Activated CD4-positive, alpha-beta T cell treated with anti-CD3 and anti-CD28 coated beads, Interleukin-2, amount 50 U/mL, for 1 hour (primary cell): ENCODE results near the gene PFKFB4.
A peak's percentile ranks its signal among the peaks of the same experiment; 100 is the strongest.

ENCODE experiments used
- DNase-seq: peaks from one replicate; pipeline ENCODE4 v3.0.0-alpha.2; 2020

The PFKFB4 gene

DNA sequence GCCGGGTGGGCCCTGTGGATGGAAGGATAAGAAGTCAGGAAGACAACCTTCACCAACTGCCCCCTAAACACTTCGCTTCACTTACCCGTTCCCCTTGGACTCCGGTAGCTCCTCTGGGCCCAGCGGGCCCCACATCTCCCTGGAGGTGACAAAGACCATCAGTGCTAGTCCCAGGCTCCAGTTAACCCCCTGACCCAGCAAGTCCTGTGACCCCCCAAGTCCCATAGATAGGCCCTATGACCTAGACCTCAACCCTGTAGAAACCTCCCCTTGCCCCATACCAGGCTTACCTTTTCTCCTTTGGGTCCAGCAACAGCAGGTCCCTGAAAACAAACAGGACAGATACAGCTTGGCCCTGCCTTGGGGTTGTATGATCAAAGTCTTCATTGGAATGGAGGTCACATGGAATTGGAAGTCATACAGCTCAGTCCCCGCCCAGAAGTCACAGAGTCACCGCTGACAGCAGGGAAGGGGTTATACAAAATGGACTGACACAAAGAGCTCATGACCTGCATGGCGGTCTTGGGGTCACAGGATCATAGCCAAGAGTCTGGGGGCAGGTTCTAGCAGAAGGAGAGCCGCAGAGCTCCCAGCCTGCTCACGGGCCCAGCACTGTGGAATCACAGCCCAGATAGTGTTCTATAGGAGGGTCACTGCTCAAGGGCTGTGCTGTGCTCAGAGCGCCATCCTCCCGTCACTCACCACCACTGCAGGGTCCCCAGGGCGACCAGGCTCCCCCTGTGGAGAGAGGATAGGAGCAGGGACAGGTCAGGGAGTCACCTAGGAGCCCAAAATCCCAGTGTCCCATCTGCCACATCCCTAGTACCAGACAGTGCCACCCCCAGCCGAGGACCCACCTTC, 25.2 kb upstream of the PFKFB4 start:
- DNase-seq: no peak

- no peak for DNase-seq
Observed at GRCh38 chr3:48576647-48577046, 20.0 kb upstream of the PFKFB4 start.

DNA sequence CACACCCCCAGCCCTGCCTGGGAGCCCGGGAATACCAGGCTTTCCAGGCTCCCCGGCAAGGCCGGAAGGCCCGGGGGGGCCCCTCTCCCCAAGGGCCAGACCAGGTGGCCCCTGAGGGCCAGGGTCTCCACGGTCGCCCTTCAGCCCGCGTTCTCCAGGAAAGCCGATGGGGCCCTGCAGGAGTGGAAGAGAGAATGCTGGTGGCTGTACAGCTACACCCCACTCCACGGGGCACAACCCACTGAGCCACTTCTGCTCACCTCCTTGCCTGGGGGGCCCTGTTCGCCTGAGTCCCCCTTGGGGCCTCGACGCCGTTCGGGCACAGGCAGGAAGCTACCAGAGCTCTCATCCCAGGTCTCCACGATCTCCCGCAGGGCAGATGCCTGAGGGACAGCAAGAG, 18.8 kb upstream of the PFKFB4 start:
- no peak for DNase-seq

- DNase-seq: no peak
Observed at GRCh38 chr3:48573973-48574585, 17.5 kb upstream of the PFKFB4 start.

DNA sequence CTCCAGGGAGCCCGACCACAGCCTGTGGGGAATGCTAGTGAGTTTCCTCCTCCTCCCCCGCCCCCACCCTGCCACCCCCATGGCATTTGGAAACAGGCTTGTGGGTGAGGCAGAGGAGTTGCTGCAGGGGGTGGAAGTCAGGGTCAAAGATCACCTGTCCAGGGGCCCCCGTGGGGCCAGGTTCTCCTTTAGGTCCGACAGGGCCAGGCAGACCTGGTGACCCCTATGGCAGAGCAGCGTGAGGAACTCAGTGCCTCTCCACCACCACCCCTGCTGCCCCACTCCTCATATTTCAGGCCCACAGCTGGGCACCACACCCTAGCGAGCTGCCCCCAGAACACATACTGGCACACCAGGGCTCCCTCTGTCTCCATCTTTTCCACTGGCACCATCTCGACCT, 15.9 kb upstream of the PFKFB4 start:
- no peak for DNase-seq

DNA sequence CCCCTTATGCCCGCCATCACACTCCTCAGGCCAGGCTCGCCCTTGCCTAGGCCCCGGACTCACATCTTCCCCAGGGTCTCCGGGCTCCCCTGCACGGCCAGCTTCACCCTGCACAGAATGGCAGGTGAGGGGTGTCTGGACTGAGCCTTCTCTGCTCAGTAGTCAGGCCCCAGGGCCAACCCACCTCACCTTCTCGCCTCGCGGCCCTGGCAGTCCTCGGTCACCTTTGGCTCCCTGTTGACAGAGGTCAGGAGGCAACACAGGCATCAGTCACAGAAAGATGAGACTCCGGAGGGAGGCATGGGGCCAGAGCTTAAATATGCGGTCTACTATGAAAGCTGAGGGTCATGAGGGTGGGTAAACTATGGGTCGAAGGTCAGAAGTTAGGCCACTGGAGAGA, 15.3 kb upstream of the PFKFB4 start:
- no peak for DNase-seq

GRCh38 chr3:48569808-48570450, 13.3 kb upstream of the PFKFB4 start:
- no peak for DNase-seq

GRCh38 chr3:48569400-48569799, 12.8 kb upstream of the PFKFB4 start:
- no peak for DNase-seq

- no peak for DNase-seq
Observed at GRCh38 chr3:48568476-48568875, 11.9 kb upstream of the PFKFB4 start.

DNA sequence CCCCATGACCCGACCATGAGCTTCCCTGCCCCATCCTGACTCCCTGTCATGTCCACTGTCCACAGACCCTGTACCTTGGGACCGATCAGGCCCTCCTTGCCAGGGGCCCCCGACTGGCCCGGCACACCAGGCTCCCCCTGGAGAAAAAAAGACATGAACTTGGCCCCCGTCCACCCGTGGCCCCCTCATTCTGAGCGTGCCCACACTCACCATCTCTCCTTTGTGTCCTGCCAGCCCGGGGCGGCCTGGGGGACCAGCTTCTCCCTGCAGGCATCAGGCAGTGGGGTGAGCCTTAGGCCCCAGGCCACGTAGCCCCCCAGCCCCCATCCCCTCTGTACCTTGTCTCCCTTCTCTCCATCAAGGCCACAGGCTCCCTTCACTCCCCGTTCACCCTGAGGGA, 10.9 kb upstream of the PFKFB4 start:
- no peak for DNase-seq

DNA sequence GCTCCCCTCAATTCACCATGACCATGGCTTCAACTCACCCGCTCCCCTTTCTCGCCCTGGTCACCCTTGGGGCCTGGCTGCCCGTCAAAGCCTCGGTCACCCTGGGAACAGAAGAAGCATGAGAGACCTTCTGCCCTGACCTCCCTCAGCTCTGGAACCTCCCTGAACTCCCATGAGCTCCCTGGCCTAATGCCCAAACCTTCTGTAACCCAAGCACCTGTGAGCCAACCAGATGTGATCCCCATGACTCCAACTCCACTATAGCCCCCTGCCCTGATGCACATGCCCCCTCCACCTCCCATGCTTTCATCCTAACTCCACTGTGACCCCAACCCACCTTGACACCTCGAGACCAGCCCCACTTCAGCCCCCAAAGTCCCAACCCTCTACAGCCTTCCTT, 10.5 kb upstream of the PFKFB4 start:
- no peak for DNase-seq

DNA sequence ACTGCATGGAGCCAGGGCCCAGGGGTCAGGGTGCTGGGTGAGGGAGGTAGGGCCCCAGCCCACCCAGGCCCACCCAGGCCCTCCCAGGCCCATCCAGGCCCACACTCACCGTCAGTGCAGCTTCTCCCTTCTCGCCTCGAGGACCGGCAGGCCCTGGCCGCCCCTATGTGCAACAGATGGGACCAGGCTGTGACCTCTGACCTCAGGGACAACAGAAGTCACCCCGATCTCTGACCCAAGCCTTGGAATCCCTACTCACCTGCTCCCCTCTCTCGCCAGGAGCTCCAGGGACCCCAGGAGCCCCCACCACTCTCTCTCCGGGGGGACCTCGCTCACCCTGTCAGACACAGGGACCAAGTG, 9.8 kb upstream of the PFKFB4 start:
- no peak for DNase-seq

DNA sequence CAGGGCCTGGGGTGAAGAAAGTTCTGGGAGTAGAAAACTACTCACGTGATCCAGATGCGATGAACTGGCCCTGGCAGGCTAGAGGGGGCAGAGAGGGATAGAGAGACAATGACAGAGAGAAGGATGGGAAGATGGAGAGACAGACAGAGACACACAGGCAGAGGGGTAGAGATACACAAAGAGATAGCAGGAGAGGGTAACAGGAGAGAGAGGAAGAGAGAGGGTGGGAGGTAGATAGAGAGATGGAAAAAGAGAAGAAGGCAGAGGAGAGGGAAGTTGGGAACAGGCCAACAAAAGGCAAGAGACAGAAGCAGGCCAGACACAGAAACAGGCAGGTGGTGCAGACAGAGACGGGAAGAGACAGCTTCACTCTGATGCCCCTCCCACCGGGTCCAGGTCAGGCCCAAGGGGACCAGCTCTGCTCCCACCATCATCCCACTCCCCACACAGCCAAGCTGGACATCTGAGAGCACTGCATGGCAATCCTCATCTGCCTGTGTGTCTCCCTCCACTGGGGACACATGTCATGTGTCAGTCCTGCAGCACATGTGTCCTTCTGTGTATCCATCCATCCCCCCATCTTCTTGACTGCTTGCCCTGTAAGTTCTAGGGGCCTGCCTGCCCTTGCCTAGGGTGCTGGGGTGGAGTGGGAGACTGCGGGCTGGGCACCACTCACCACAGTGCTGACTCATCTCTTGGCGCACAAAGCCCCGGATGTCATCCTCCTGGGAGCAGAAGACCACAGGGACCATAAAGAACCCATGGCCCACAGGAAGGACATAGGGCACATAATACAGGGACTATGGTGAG, 9.2 kb upstream of the PFKFB4 start:
- no peak for DNase-seq

DNA sequence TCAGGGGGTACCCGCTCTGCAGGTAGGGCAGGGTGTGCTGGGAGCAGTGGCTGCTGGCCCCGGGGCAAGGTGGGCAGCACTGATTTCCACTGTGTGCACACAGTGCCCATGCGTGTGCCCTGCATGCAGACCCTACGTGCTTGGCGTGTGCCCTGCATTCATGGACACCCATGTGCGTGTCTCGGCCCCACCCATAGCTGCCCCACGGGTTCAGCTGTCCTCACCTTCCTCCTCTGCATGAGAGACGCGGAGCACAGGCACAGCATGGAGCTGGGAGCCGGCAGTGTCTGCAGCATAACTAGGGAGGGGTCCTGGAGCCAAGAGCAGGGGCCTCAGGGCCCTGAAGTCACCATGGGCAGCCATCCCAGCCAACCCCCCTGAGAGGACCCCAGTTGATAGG, 8.6 kb upstream of the PFKFB4 start:
- no peak for DNase-seq

- DNase-seq: no peak
Observed at GRCh38 chr3:48564667-48565066, 8.1 kb upstream of the PFKFB4 start.

DNA sequence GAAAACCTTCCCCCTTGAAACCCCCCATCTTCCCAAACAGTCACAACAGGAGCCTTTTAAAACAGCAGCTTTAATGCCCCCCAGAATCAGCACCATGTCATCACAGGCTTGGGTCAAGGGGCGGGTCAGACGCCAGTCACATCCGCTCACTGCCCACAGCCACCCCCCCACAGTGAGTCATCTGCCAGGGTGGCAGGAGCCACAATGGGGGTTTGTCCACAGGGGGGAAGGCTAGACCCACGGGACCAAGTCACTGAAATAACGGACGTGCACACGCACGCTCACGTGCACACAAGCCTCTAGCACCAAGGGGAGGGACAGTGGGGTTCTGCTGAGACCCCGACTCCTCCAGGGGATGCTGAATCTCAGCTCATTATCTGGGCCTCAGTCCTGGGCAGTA, 7.4 kb upstream of the PFKFB4 start:
- DNase-seq: peak; percentile 5

DNA sequence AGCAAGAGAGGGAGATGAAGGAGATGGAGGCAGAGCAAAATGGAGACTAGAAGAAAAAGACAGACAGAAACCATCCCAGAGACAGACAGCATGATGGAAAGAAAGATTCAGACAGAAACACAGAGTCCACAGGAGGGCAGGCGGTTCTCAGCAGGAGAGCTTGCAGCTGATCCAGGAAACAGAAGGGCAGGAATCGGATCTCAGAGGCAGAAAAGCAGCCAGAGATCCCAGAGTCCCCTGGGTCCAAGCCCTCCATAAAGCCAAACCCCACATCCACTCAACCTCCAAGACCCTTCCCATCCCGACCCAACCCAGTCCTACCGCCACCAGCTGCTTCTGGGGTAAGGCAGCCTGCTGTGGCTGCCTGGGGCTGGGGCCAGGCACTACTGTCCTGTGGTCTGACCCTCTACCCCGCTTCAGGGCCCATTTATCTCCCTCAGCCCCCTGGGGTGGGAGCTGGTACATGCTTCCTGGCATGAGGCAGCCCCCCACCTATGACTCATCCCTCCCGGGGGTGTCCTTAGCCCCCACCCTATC, 6.8 kb upstream of the PFKFB4 start, which contains the start of gene UCN2:
UCN2 (minus strand) TSS at position 400 of the 537 bp plus-strand sequence. CDS start 657 bp downstream, outside the sequence.
- DNase-seq: no peak

- DNase-seq: no peak
Observed at GRCh38 chr3:48562367-48563095, 5.9 kb upstream of the PFKFB4 start.

- no peak for DNase-seq
Observed at GRCh38 chr3:48561045-48561736, 4.6 kb upstream of the PFKFB4 start.

DNA sequence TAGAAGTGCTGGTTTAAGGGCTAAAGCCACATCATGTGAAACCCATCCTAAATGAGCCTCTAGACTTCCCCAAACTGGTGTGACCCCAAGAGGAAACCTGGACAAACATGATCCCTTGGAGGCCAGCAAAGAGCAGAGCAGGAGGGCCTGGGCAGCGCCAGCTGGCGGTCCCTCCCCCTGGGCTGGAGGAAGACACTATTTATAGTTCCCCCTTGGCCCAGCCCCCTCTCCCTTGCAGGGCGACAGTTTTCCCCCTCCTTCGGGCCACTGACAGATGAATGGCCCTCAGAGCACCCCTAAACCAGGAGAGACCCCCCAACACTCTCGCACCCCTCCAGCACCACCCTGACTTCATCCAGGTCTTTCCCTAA, 4.0 kb upstream of the PFKFB4 start:
- no peak for DNase-seq

- no peak for DNase-seq
Observed at GRCh38 chr3:48558493-48559134, 2.0 kb upstream of the PFKFB4 start.
